Measurements from ENCODE around the gene CPXCR1.
"Not testable (repeated sequence)": the region's sequence is repeated elsewhere in the genome, so short reads cannot be mapped to it uniquely, and the experiment has no call there.

The CPXCR1 gene

GRCh38 chrX:88746925-88747324 is at the start of gene CPXCR1:
CPXCR1 (plus strand) TSS chrX:88747225; CDS start chrX:88753415, 6,190 bp downstream.
- no peak for DNase-seq

DNA sequence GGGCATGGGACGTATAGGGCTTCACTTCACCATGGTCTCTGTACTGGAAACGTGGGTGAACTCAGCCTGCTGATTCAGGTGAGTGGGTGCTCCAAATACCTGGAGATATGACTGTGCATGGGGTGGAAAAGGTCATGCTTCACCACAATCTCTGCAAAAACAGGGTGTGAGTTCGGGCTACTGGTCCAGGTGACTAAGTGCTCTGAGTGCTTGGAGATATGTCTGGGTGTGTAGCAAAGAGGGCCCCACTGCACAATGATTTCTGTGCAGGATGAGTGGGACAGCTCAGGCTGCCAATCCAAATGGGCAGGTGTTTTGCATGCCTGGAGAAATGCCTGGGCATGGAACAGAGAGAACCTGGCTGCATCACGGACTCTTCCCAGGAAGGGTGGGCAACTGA is 11.2 kb upstream of the CPXCR1 start:
- DNase-seq = no peak

DNA sequence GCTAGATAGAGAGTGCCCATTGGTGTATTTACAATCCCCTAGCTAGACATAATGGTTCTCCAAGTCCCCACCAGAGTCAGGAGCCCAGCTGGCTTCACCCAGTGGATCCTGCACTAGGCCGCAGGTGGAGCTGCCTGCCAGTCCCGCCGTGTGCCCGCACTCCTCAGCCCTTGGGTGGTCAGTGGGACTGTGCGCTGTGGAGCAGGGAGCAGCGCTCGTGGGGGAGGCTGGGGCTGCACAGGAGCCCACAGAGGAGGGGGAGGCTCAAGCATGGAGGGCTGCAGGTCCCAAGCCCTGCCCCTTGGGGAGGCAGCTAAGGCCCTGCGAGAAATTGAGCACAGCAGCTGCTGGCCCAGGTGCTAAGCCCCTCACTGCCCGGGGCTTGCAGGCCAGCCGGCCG is 810 bp upstream of the CPXCR1 start:
- DNase-seq = not testable (repeated sequence)

- not testable (repeated sequence) for DNase-seq
Measured at GRCh38 chrX:88752339-88752738, 5.3 kb downstream of the CPXCR1 start.

DNA sequence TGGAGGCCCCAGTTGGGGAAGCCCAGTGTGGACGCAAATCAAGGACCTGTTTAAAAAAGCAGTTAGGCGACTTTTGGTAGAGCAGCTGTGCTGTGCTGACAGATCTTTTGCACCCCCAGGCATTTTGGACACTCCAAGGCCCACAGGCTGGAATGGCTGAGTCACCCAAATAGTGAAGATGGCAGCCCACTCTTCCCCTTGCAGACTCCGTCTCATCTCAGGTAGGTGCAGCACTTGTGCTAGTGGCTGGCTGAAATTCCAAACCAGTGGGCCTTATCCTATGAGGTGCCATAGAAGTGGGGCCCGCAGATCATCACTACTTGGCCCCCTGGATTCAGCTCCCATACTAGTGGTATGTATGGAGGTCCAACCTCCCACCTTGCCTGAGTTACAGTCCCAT is 42.8 kb downstream of the CPXCR1 start:
- DNase-seq = no peak
